Stimulated activated naive CD8-positive, alpha-beta T cell treated with anti-CD3 and anti-CD28 coated beads, Interleukin-15, Interleukin-2, amounts not matched to agents 100 ng/mL and 50 ng/mL, for 24 hours (primary cell): ENCODE measurements around the gene ESRRG.

ENCODE experiments used
- H3K27ac Mint-ChIP-seq: one replicate; pipeline ENCODE4 v1.8.0; 2021; ENCODE audit warnings: mild to moderate bottlenecking, mixed read lengths
- H3K27me3 Mint-ChIP-seq: one replicate; pipeline ENCODE4 v1.8.0; 2021; ENCODE audit warnings: mixed read lengths
- H3K36me3 Mint-ChIP-seq: one replicate; pipeline ENCODE4 v1.8.0; 2021; ENCODE audit warnings: low read depth, mixed read lengths
- H3K4me1 Mint-ChIP-seq: one replicate; pipeline ENCODE4 v1.8.0; 2021; ENCODE audit warnings: low read depth, mixed read lengths
- H3K4me3 Mint-ChIP-seq: one replicate; pipeline ENCODE4 v1.8.0; 2021; ENCODE audit warnings: mild to moderate bottlenecking, mixed read lengths
- H3K9me3 Mint-ChIP-seq: one replicate; pipeline ENCODE4 v1.8.0; 2021; ENCODE audit warnings: mixed read lengths

The ESRRG gene

GRCh38 chr1:216626394-216627067 lies 96.7 kb downstream of the ESRRG start:
- Mint-ChIP-seq H3K36me3 (no peaks in the 10 kb centered on the region), H3K4me3 (no peak overlapping the region), H3K4me1 (no peaks in the 10 kb centered on the region), H3K27me3 (no peaks in the 10 kb centered on the region), H3K9me3 (peaks cover 8% of the 10 kb centered on the region), H3K27ac (no peak overlapping the region)

- H3K27ac Mint-ChIP-seq = no peak overlapping the region
- H3K36me3 Mint-ChIP-seq = no peaks in the 10 kb centered on the region
- no peaks in the 10 kb centered on the region for H3K4me1 Mint-ChIP-seq
- H3K9me3 Mint-ChIP-seq = peaks cover 4% of the 10 kb centered on the region
- no peaks in the 10 kb centered on the region for H3K27me3 Mint-ChIP-seq
- no peak overlapping the region for H3K4me3 Mint-ChIP-seq
Measured at GRCh38 chr1:216621536-216621935, 101.7 kb downstream of the ESRRG start.

DNA sequence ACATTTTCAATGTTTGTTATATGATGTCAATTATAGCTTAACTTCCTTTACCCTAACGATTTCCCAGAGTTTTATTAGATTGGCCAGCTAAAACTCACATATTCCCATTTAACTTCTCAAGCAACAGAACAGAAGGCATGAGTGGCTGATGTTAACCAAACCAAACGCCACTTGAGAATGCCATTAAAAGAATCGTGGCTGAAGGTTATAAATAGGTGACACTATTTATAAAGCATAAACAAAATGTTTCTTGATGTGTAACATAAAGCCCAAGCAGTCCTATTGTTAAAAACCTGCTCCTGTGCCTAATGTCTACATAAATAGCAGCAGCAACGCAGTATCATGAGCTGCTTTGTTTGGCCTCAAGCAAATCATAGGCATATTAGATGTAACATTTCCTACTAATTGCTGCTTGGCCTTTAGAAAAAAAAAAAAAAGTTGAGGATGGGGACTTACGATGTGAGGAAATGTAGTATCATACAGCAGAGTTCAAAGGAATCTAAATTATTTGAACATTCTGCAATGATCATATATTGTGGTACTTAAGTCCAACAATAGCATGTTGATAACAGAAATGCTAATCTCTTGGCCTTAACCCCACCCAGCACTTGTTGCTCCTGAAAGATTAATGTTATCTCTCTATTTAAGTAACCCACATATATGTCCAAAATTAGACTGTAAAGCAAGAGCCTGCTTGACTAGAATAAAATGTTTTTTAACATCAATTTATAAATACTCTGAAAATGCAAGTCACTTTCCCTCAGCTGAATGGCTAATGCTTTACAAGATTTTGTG lies 106.0 kb downstream of the ESRRG start:
- Mint-ChIP-seq H3K9me3 (peaks cover 4% of the 10 kb centered on the region), H3K4me3 (no peak overlapping the region), H3K36me3 (no peaks in the 10 kb centered on the region), H3K27ac (no peak overlapping the region), H3K27me3 (no peaks in the 10 kb centered on the region), H3K4me1 (no peaks in the 10 kb centered on the region)

DNA sequence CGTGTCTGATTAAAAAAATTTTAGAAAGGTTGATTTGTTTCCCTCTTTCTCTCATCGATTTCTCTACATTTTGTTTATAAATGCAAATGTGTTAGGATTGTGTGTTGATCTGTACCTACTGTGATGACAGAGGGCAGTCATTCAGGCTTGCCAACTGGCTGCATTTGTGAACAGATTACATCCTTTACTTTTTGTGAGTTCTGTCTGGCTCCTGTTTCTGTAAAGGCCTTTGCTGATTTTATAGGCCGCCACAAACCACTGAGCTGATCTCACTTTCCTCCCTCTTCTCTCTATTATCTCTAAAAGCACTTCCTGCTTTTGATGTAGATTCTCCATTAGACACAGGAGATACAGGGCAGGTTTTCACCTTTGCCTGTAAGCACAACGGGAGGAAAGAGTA lies 106.8 kb downstream of the ESRRG start:
- Mint-ChIP-seq H3K36me3 (no peaks in the 10 kb centered on the region), H3K27me3 (no peaks in the 10 kb centered on the region), H3K4me1 (no peaks in the 10 kb centered on the region), H3K4me3 (no peak overlapping the region), H3K9me3 (no peaks in the 10 kb centered on the region), H3K27ac (no peak overlapping the region)

- H3K4me3 Mint-ChIP-seq = no peak overlapping the region
- no peaks in the 10 kb centered on the region for H3K27me3 Mint-ChIP-seq
- no peak overlapping the region for H3K27ac Mint-ChIP-seq
- no peaks in the 10 kb centered on the region for H3K9me3 Mint-ChIP-seq
- no peaks in the 10 kb centered on the region for H3K36me3 Mint-ChIP-seq
- no peaks in the 10 kb centered on the region for H3K4me1 Mint-ChIP-seq
Measured at GRCh38 chr1:216614011-216614934, 109.0 kb downstream of the ESRRG start.

DNA sequence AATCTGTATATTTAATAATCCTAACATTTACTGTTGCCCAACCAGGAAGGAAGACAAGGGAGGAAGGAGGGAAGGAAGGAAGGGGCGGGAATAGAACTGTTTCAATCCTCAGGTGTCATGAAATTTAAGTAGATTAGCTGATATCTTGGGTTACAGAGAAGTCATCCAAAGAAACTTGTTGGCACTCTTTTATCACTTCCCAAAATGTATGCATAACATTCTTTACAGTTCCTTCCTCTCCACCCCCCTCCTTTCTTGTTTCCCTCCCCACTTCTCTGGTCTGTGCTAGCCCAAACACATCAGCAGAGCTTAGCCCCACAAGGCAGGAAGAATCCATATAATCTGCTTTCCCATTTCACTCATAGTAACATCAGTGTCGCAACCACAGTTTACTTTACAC lies 110.9 kb downstream of the ESRRG start:
- Mint-ChIP-seq H3K27me3 (no peaks in the 10 kb centered on the region), H3K4me1 (no peaks in the 10 kb centered on the region), H3K27ac (no peak overlapping the region), H3K4me3 (no peak overlapping the region), H3K9me3 (no peaks in the 10 kb centered on the region), H3K36me3 (no peaks in the 10 kb centered on the region)

- Mint-ChIP-seq H3K4me1 (no peaks in the 10 kb centered on the region), H3K4me3 (no peak overlapping the region), H3K27me3 (peaks cover 7% of the 10 kb centered on the region), H3K27ac (no peak overlapping the region), H3K9me3 (peaks cover 3% of the 10 kb centered on the region), H3K36me3 (no peaks in the 10 kb centered on the region)
Measured at GRCh38 chr1:216607067-216607697, 116.0 kb downstream of the ESRRG start.

- H3K27ac Mint-ChIP-seq = no peak overlapping the region
Measured at GRCh38 chr1:216606047-216606637, 117.1 kb downstream of the ESRRG start.

GRCh38 chr1:216604771-216605170 lies 118.5 kb downstream of the ESRRG start:
- Mint-ChIP-seq H3K9me3 (peaks cover 3% of the 10 kb centered on the region), H3K36me3 (no peaks in the 10 kb centered on the region), H3K27ac (no peak overlapping the region), H3K4me3 (no peak overlapping the region), H3K4me1 (no peaks in the 10 kb centered on the region), H3K27me3 (peaks cover 28% of the 10 kb centered on the region)

More at GRCh38 chr1:216606047-216606637, 117.1 kb downstream of the ESRRG start:
- H3K27me3 Mint-ChIP-seq = peaks cover 17% of the 10 kb centered on the region
- H3K4me3 Mint-ChIP-seq = no peak overlapping the region
- no peaks in the 10 kb centered on the region for H3K4me1 Mint-ChIP-seq
- H3K36me3 Mint-ChIP-seq = no peaks in the 10 kb centered on the region
- H3K9me3 Mint-ChIP-seq = peaks cover 3% of the 10 kb centered on the region

DNA sequence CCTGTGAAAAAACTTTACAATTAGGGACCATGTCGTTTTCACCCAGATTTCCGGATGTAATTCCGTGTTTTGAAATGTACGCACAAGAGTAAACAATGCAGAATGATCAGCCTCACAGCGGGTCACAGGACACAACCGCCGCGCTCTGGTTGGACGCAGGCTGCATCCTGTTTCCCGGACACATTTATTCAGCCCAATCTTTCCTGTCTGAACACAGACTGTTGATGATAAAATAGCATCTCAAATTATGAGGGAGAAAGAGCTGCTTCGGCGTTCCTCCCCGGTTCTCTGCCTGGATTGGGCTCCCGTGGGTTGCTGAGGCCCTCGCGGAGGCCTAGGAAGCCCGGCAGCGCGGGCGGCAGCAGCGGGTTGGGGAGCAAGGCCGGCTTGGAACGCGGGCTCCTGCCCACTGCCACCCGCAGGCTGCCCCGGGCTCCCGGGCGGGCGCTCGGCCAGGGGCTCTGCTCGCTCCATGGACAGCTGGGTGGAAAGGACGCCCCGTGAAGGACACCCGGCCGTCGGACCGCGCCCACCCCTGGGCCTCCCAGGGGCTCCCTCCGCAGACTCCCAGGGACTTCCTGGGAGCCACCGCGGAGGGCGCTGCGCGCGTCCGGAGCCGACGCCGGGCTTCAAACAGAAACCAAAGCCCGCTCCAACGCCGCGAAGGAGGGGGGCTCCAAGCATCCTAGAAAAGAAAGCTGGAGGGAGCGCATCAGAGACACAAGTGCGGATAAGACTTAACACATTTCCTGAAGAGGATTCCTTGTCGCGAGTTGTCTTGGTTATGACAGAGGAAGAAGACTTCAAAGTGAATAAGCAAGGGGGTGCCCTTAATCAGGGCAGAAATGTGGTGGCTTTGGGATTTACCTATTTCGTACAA lies 122.3 kb downstream of the ESRRG start:
- Mint-ChIP-seq H3K27me3 (peaks cover 39% of the 10 kb centered on the region), H3K9me3 (peaks cover 3% of the 10 kb centered on the region), H3K4me1 (no peaks in the 10 kb centered on the region), H3K36me3 (no peaks in the 10 kb centered on the region), H3K27ac (no peak overlapping the region), H3K4me3 (peak overlapping the region; percentile 48)

GRCh38 chr1:216599851-216600250 lies 123.4 kb downstream of the ESRRG start:
- H3K27ac Mint-ChIP-seq = no peak overlapping the region
- no peak overlapping the region for H3K4me3 Mint-ChIP-seq
- no peaks in the 10 kb centered on the region for H3K36me3 Mint-ChIP-seq

GRCh38 chr1:216598448-216598847 lies 124.8 kb downstream of the ESRRG start:
- Mint-ChIP-seq H3K27ac (no peak overlapping the region), H3K4me1 (no peaks in the 10 kb centered on the region), H3K27me3 (peaks cover 39% of the 10 kb centered on the region), H3K36me3 (no peaks in the 10 kb centered on the region), H3K4me3 (no peak overlapping the region), H3K9me3 (peaks cover 3% of the 10 kb centered on the region)

More at GRCh38 chr1:216599851-216600250, 123.4 kb downstream of the ESRRG start:
- peaks cover 39% of the 10 kb centered on the region for H3K27me3 Mint-ChIP-seq
- no peaks in the 10 kb centered on the region for H3K4me1 Mint-ChIP-seq
- peaks cover 3% of the 10 kb centered on the region for H3K9me3 Mint-ChIP-seq

DNA sequence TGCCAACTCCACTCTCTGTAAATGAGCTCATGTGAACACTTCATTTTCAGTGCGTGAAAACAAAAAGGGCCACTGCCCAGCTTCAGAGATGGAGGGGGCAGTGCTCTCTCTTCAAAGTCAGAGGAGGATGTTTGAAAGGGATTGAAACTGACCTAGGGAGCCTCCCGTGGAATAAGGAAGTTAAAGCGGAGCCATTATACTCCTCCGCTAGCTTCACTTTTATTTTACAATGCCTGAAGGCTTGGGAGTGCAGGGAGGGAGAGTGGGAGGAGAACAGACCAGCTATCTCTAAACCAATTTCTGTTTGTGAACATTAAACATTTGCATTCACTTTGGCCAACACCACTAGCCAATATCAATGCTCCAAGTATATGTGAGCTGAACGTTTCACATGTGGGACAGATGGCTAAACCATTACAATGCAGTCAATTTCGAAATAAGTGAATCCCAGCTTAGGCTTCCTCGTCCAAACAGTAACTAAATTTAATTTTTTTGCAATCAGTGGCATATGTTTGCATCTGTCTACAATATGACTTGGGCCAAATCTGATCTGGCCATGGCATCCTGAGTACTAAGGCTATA lies 126.9 kb downstream of the ESRRG start:
- no peaks in the 10 kb centered on the region for H3K36me3 Mint-ChIP-seq
- H3K27me3 Mint-ChIP-seq = peaks cover 24% of the 10 kb centered on the region
- no peaks in the 10 kb centered on the region for H3K9me3 Mint-ChIP-seq
- no peak overlapping the region for H3K4me3 Mint-ChIP-seq
- no peaks in the 10 kb centered on the region for H3K4me1 Mint-ChIP-seq
- H3K27ac Mint-ChIP-seq = no peak overlapping the region
